Panc1 (cell line): ENCODE data around the gene SPCS2. TPM values are rescaled to one million over a fixed set of nuclear protein-coding genes. Genes with fewer than 3 reads are reported as not detected.

Experiments used
- ATAC-seq: fragments of 200-7000 bp; cut with Tn5 transposase; 2 replicates; pipeline ENCODE4 v1.9.1; 2020; ENCODE audit warnings: mild to moderate bottlenecking, moderate library complexity
- BruUV-seq: library from RNA; stranded (reverse); fragments of 400-500 nt; replicated peaks from 2 replicates; lab custom pipeline; 2021; lab: Mats Ljungman, UMichigan
- CTCF ChIA-PET: fragments of 300-600 bp; sonication (Branson Sonifier 250); formaldehyde crosslinking; loops from one replicate; lab custom pipeline; 2022; ENCODE audit warnings: antibody characterized with exemption; lab: Charles Lee
- POLR2A ChIA-PET: fragments of 300-600 bp; sonication (Branson Sonifier 250); formaldehyde crosslinking; loops from one replicate; lab custom pipeline; 2022; ENCODE audit warnings: antibody characterized with exemption; lab: Charles Lee
- DNase-seq: peaks from one replicate; pipeline ENCODE4 v3.0.0-alpha.2; 2010; ENCODE audit warnings: low read depth, low spot score
- H3K27ac ChIP-seq: 2 replicates; pipeline ENCODE4 v1.5.1; 2011; ENCODE audit warnings: mild to moderate bottlenecking, low read length, inconsistent platforms
- H3K27me3 ChIP-seq: fragments of 200-500 bp; sonication (Bioruptor generic); 2 replicates; pipeline ENCODE4 v1.6.0; 2014; ENCODE audit warnings: low read length, inconsistent platforms; ENCODE audit not compliant: control insufficient read depth, insufficient read depth
- H3K36me3 ChIP-seq: fragments of 200-500 bp; sonication (Bioruptor generic); 2 replicates; pipeline ENCODE4 v1.5.1; 2014; ENCODE audit warnings: inconsistent platforms, mild to moderate bottlenecking, low read length, moderate library complexity; ENCODE audit not compliant: control insufficient read depth, insufficient read depth
- H3K4me1 ChIP-seq: 2 replicates; pipeline ENCODE4 v1.5.1; 2011; ENCODE audit warnings: inconsistent platforms, mild to moderate bottlenecking, low read length, moderate library complexity; ENCODE audit not compliant: control insufficient read depth, insufficient read depth
- H3K4me3 ChIP-seq, 2 experiments: 2 replicates each; pipeline ENCODE4 v1.5.1; 2011 to 2012; ENCODE audit warnings: low read depth in 2 of 2, low read length in 2 of 2, mild to moderate bottlenecking in 2 of 2, inconsistent platforms in 1 of 2, moderate library complexity in 1 of 2
- H3K9me3 ChIP-seq: fragments of 200-500 bp; sonication (Bioruptor generic); 2 replicates; pipeline ENCODE4 v1.5.1; 2014; ENCODE audit warnings: low read depth, mild to moderate bottlenecking, inconsistent platforms, low read length, moderate library complexity; ENCODE audit not compliant: control insufficient read depth, insufficient read depth
- POLR2AphosphoS5 ChIP-seq: IDR thresholded peaks from 2 replicates; pipeline ENCODE4 v1.6.1; 2012; ENCODE audit warnings: mild to moderate bottlenecking, low read depth, low read length, moderate library complexity
- SIN3A ChIP-seq: IDR thresholded peaks from 2 replicates; pipeline ENCODE4 v1.6.1; 2012; ENCODE audit warnings: low read depth, mild to moderate bottlenecking, low read length, moderate library complexity, borderline replicate concordance; ENCODE audit not compliant: insufficient read depth
- TCF7L2 ChIP-seq: IDR thresholded peaks from 2 replicates; pipeline ENCODE4 v1.6.1; 2011; ENCODE audit warnings: mild to moderate bottlenecking, low read depth, low read length, inconsistent platforms
- in situ Hi-C: cut with HindIII; loops from 2 replicates; pipeline ENCODE4 v1.10.0; 2016; ENCODE audit warnings: low sequenced_read_pairs, low pct_unique_long_range_greater_than_20kb
- intact Hi-C: fragments of 100-400 bp; cut with micrococcal nuclease; formaldehyde crosslinking; loops from one replicate; pipeline ENCODE4 v1.10.0; 2022; ENCODE audit not compliant: unreplicated experiment
- total RNA-seq: library from RNA; stranded (reverse); gene quantifications from one replicate; pipeline ENCODE4 v1.2.1, GENCODE V29; 2021; ENCODE audit not compliant: unreplicated experiment
- TF ChIP-seq, protein P1 (sequence below), 2 experiments: IDR thresholded peaks; 2 replicates each; pipeline ENCODE4 v1.6.1; 2011 to 2012; ENCODE audit warnings: low read depth in 2 of 2, control low read depth in 1 of 2, low read length in 1 of 2, mild to moderate bottlenecking in 1 of 2, moderate library complexity in 1 of 2; ENCODE audit not compliant: insufficient read depth in 1 of 2
- TF ChIP-seq, protein P2 (sequence below): fragments of 450-650 bp; IDR thresholded peaks from 2 replicates; pipeline ENCODE4 v1.5.1; 2017; ENCODE audit warnings: mild to moderate bottlenecking

SPCS2 gene
- total RNA-seq, 1 experiment from 2014 or later: 242 TPM

DNA sequence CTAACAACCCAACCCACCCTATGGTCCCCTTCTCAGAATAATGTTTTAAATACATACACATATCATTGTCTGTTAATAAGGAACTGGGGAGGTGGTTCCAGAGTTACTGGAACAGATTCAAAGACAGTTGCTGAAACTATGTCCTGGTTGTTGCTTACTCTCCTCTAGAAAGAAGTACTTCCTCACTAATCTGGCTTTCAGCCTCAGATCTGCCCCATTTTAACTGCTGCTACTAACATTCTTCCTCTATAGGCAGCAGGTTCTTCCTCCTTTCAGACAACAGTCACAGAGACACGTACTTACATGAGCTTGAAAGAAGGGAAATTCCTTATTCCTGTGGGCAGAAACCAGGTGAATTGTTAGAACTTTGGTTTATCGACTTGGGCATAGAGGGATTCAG lies 31.6 kb downstream of the SPCS2 start:
- ATAC-seq (no peak), DNase-seq (no peak)
- no peaks in the 10 kb centered on the region for H3K27me3 ChIP-seq
- in situ Hi-C loops (no loop called here), intact Hi-C loops (no loop called here)
- no peak overlapping the region for H3K4me3 ChIP-seq
- H3K27ac ChIP-seq: no peak overlapping the region
- peaks cover 10% of the 10 kb centered on the region for H3K36me3 ChIP-seq
- no peaks in the 10 kb centered on the region for H3K4me1 ChIP-seq
- no peaks in the 10 kb centered on the region for H3K9me3 ChIP-seq
- TF ChIP-seq POLR2AphosphoS5 (no peak), TCF7L2 (no peak), SIN3A (no peak)
- TF ChIP-seq, protein P1, sequence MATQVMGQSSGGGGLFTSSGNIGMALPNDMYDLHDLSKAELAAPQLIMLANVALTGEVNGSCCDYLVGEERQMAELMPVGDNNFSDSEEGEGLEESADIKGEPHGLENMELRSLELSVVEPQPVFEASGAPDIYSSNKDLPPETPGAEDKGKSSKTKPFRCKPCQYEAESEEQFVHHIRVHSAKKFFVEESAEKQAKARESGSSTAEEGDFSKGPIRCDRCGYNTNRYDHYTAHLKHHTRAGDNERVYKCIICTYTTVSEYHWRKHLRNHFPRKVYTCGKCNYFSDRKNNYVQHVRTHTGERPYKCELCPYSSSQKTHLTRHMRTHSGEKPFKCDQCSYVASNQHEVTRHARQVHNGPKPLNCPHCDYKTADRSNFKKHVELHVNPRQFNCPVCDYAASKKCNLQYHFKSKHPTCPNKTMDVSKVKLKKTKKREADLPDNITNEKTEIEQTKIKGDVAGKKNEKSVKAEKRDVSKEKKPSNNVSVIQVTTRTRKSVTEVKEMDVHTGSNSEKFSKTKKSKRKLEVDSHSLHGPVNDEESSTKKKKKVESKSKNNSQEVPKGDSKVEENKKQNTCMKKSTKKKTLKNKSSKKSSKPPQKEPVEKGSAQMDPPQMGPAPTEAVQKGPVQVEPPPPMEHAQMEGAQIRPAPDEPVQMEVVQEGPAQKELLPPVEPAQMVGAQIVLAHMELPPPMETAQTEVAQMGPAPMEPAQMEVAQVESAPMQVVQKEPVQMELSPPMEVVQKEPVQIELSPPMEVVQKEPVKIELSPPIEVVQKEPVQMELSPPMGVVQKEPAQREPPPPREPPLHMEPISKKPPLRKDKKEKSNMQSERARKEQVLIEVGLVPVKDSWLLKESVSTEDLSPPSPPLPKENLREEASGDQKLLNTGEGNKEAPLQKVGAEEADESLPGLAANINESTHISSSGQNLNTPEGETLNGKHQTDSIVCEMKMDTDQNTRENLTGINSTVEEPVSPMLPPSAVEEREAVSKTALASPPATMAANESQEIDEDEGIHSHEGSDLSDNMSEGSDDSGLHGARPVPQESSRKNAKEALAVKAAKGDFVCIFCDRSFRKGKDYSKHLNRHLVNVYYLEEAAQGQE (IDR thresholded peaks at IDR 0.05; ENCODE audit: insufficient read depth in 1 of 2, low read depth in 2 of 2, low read length in 1 of 2): no peak
- TF ChIP-seq, protein P2, sequence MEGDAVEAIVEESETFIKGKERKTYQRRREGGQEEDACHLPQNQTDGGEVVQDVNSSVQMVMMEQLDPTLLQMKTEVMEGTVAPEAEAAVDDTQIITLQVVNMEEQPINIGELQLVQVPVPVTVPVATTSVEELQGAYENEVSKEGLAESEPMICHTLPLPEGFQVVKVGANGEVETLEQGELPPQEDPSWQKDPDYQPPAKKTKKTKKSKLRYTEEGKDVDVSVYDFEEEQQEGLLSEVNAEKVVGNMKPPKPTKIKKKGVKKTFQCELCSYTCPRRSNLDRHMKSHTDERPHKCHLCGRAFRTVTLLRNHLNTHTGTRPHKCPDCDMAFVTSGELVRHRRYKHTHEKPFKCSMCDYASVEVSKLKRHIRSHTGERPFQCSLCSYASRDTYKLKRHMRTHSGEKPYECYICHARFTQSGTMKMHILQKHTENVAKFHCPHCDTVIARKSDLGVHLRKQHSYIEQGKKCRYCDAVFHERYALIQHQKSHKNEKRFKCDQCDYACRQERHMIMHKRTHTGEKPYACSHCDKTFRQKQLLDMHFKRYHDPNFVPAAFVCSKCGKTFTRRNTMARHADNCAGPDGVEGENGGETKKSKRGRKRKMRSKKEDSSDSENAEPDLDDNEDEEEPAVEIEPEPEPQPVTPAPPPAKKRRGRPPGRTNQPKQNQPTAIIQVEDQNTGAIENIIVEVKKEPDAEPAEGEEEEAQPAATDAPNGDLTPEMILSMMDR: no peak
- ChIA-PET CTCF (no interaction called here), POLR2A (no interaction called here)
- no TSS peak for BruUV-seq

DNA sequence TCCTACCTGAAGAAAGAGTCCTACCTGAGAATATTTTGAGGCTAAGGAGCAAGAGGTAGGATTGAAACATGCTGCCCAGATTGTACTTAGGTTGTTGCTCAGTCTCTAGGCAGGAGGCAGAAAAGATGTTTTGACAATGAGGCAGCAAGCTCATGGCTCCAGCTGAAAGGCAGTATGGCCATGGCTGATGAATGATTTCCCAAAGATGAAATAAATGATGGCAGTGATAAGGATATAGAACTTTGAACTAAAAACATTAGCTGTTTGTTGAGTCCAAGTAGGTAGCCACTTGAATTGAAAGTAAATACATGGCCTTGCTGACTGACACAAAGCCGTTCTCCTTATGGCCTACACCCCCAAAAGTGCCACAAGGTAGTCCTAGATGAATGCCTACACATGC lies 32.8 kb downstream of the SPCS2 start:
- H3K9me3 ChIP-seq: no peaks in the 10 kb centered on the region
- H3K4me1 ChIP-seq: no peaks in the 10 kb centered on the region
- no peaks in the 10 kb centered on the region for H3K27me3 ChIP-seq
- TF ChIP-seq, protein P2: no peak
- no peak for TF ChIP-seq SIN3A
- no peak for TF ChIP-seq TCF7L2
- TF ChIP-seq POLR2AphosphoS5: no peak
- TF ChIP-seq, protein P1 (IDR thresholded peaks at IDR 0.05; ENCODE audit: insufficient read depth in 1 of 2, low read depth in 2 of 2, low read length in 1 of 2): no peak
- intact Hi-C loops (no loop called here), in situ Hi-C loops (no loop called here)
- peaks cover 10% of the 10 kb centered on the region for H3K36me3 ChIP-seq
- DNase-seq: no peak
- no peak overlapping the region for H3K4me3 ChIP-seq
- ATAC-seq: no peak
- BruUV-seq: no TSS peak
- ChIA-PET POLR2A (no interaction called here), CTCF (no interaction called here)
- H3K27ac ChIP-seq: no peak overlapping the region
